AG09309 (cell line): ENCODE results near the gene ZNF423.

Source experiments
- DNase-seq: peaks from one replicate; pipeline ENCODE4 v3.0.0-alpha.2; 2010; ENCODE audit warnings: low read depth
- H3K4me3 ChIP-seq: 2 replicates; pipeline ENCODE4 v1.5.1; 2011; ENCODE audit warnings: mild to moderate bottlenecking, low read depth, low read length, moderate library complexity; ENCODE audit not compliant: control insufficient read depth
- TF ChIP-seq, protein P1 (sequence below): IDR thresholded peaks from 2 replicates; pipeline ENCODE4 v1.5.1; 2011; ENCODE audit warnings: mild to moderate bottlenecking, low read depth, low read length, inconsistent platforms; ENCODE audit not compliant: insufficient read depth, control insufficient read depth; ENCODE audit errors: missing control alignments

Gene ZNF423

DNA sequence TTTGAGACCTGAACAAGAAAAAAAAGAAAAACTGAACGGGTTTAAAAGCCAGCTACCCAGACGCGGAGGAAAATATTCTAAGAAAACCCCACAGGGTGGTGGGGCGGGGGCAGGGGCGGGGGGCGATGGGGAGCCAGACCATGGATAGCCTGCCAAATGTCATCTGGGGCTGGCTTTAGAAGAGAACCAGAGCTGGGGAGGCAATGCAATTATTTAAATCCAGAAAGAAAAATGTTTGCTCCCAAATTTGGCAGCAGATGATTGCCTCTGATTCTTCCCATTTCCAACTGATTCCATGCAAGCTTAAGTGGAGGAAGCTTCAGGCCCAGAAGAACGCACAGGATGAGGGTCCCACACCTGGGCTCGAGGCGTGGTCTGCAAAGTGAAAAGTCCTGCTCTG is 34.8 kb downstream of the ZNF423 start:
- no peak overlapping the region for H3K4me3 ChIP-seq
- DNase-seq, result no peak
- TF ChIP-seq, protein P1, sequence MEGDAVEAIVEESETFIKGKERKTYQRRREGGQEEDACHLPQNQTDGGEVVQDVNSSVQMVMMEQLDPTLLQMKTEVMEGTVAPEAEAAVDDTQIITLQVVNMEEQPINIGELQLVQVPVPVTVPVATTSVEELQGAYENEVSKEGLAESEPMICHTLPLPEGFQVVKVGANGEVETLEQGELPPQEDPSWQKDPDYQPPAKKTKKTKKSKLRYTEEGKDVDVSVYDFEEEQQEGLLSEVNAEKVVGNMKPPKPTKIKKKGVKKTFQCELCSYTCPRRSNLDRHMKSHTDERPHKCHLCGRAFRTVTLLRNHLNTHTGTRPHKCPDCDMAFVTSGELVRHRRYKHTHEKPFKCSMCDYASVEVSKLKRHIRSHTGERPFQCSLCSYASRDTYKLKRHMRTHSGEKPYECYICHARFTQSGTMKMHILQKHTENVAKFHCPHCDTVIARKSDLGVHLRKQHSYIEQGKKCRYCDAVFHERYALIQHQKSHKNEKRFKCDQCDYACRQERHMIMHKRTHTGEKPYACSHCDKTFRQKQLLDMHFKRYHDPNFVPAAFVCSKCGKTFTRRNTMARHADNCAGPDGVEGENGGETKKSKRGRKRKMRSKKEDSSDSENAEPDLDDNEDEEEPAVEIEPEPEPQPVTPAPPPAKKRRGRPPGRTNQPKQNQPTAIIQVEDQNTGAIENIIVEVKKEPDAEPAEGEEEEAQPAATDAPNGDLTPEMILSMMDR, result no peak

DNA sequence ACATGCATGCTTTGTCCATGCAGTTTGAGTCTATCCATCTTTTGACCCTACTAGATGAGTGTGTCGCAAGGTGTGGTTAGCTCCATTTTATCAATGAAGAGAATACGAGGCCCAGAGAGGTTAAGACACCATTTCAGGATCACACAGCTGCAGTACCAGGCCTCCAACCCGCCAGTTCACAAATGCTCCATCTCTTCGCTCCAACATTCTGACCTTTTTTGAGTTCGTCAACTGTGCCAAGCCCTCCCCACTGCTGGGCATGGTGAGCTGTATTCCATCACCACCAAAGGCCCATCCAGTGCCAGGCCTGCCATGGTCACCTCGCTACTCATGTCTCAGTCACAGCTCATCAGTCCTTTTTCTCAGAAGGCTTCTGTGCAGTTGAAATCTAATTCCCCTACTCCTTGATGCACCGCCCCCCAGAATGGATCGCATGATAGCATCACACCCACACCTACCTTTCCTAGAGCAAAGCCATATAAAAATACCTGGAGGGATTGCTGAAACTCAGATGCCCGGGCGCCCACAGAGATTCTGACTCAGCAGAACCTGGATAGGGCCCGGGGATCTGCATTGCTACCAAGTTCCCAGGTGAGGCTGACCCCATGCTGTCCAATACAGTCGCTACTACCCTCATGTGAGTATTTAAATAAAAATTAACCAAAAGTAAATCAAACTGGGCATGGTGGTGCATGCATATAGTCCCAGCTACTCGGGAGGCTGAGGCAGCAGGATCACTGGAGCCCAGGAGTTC is 38.0 kb downstream of the ZNF423 start:
- TF ChIP-seq, protein P1, result no peak
- DNase-seq, result no peak
- H3K4me3 ChIP-seq, result no peak overlapping the region

DNA sequence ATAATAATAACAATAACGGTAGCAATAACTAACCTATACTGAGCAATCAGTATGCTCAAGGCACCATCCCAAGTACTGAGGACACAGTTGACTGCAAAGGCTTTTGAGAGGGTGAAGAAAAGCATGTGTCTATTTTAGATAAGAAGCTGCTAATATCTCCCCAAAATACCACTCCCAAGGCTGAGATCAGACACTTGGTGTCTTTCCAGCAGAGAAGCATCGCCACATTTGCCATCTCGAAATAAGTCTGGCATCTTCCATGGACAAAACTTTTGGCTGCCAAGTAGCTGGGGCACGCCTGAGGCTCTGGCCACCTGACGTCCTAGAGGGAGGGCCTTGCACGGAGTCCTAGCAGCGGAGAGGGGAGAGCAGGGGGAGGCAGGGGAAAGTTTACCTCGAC is 39.0 kb downstream of the ZNF423 start:
- no peak for DNase-seq
- H3K4me3 ChIP-seq, result no peak overlapping the region
- TF ChIP-seq, protein P1, result no peak

DNA sequence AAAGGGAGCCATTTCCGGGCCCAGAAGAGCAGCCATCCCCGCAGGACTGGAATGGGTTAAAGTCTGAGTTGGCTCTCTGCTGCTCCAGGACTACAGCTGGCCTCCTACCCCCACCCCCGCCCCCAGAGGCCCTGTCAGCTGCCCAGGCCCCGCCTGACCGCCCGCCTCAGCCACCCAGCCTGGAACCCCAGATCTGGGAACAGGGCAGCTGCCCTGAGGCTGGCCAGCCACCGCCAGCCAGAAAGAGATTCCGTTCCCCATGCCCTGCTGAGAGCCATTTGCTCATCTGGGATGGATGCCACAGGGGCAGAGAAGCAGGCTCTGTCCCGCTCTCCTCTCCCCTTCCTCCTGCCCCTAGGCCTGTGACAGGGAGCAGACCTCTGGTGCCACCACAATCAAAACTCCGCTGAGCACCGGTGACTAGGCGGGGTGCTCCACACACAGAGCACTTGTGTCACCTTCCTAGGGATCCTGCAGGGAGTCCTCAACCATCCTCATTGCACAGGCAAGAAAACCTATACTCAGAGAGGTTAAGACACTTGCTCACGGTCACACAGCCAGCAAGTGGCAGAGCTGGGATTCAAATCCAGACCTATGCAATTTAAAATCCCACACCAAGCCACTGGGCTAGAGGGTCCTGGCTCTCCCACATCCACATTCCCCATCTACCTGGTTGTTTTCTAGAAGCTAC is 44.1 kb downstream of the ZNF423 start:
- no peak for DNase-seq
- TF ChIP-seq, protein P1, result no peak

DNA sequence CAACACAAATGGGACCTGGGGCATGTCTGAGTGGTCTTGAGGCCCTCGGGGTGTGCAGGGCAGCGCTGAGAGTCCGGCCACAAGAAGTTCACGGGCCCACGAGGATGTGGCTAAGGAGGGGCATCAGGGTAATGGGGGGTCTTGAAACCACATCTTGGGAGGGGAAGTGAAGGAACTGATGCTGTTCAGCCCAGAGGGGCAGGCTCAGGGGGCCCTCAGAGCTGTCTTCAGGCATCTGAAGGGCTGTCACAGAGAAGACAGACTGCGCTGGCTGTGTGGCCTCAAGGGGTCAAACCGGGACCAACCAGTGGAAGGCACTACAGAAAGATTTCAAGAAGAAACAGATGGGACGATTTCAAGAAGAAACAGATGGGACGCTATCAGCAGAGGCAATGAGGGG is 45.1 kb downstream of the ZNF423 start:
- no peak for DNase-seq
- TF ChIP-seq, protein P1, result no peak
- H3K4me3 ChIP-seq, result no peak overlapping the region

More for the DNA sequence above, 44.1 kb downstream of the ZNF423 start:
- H3K4me3 ChIP-seq, result no peak overlapping the region

DNA sequence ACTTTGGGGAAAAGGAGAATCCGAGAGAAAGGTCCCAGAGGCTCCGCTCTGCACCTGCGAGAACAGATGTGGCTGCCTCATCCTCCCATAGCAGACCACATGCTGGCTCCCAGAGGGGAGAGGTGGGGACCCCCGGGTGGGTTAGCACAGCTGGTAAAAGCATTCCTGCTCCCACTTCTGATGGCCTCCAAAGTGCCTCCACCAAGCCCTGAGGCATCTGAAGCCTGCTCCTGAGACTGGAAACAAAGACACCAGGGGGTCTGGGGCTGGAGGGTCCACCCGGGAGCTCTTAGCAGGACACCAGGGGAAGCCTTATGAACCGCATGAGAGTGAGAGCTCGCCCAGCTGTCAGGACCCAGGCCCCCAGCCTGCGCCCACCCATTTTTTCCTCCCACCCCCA is 46.4 kb downstream of the ZNF423 start:
- DNase-seq, result no peak
- no peak overlapping the region for H3K4me3 ChIP-seq
- TF ChIP-seq, protein P1, result no peak

DNA sequence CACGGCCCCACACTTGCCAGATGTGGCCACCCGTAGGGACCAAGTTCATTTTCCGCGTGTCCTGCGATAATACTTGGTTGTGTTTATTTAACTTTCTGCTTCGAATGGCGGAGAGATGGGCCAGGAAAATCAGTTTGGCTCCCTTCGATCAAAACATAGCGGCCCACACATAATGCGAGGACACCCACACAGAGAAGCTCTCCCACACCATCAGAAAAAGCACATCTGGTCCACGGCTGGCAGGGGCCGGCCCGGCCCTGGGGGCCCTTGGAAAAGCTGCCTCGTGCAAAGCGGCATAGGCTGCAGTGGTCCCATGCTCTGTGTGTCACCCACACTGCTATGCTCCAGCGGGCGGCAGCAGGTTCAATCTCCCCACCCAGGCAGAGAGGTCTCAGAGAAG is 46.9 kb downstream of the ZNF423 start:
- DNase-seq, result no peak
- TF ChIP-seq, protein P1, result no peak

More for the DNA sequence above, 46.9 kb downstream of the ZNF423 start:
- H3K4me3 ChIP-seq, result no peak overlapping the region
